H1 (cell line): ENCODE results near the gene PAAF1. TPM values are rescaled to one million over a fixed set of nuclear protein-coding genes. Genes with fewer than 3 reads are reported as not detected.

Source experiments
- JUND ChIP-seq: IDR thresholded peaks from 2 replicates; pipeline ENCODE4 v1.6.1; 2011; ENCODE audit warnings: mild to moderate bottlenecking, improper control_type of control experiment, low read length
- RFX5 ChIP-seq: IDR thresholded peaks from 2 replicates; pipeline ENCODE4 v1.6.1; 2011; ENCODE audit warnings: low read depth, low read length, improper control_type of control experiment, borderline replicate concordance
- polyA plus RNA-seq, 7 experiments: library from polyadenylated mRNA; depleted of rRNA in 3 of 7; stranded (reverse) in 5 of 7; unstranded in 2 of 7; fragments of >200 nt in 5 of 7; fragments of 200-250 nt in 2 of 7; gene quantifications; 1 replicate in 5 of 7; 2 replicates in 1 of 7; 4 replicates in 1 of 7; pipeline versions ENCODE4 v1.2.1 to v1.2.3, GENCODE V29; 2011 to 2013; ENCODE audit warnings: missing spikeins in 2 of 7, mixed read lengths in 2 of 7
- total RNA-seq: library from RNA; stranded (reverse); fragmentation: NEBNext Ultra II Directional; extraction: Animal tissue kit (Norgen Biotek cat#: 25700); gene quantifications from 2 replicates; pipeline ENCODE4 v1.2.1, GENCODE V29; 2021
- TF ChIP-seq, protein P1 (sequence below): fragments of 300-600 bp; sonication (generic); IDR thresholded peaks from 2 replicates; pipeline ENCODE4 v1.7.1; 2012; ENCODE audit warnings: low read length, moderate library complexity, mild to moderate bottlenecking, inconsistent platforms; ENCODE audit not compliant: insufficient replicate concordance

PAAF1 gene
- total and polyA plus RNA-seq, 2 of the 8 experiments (the other 6 are each of a cell fraction or from before 2014, with no cell fraction given): 24.4 to 28.8 TPM

- TF ChIP-seq, protein P1, sequence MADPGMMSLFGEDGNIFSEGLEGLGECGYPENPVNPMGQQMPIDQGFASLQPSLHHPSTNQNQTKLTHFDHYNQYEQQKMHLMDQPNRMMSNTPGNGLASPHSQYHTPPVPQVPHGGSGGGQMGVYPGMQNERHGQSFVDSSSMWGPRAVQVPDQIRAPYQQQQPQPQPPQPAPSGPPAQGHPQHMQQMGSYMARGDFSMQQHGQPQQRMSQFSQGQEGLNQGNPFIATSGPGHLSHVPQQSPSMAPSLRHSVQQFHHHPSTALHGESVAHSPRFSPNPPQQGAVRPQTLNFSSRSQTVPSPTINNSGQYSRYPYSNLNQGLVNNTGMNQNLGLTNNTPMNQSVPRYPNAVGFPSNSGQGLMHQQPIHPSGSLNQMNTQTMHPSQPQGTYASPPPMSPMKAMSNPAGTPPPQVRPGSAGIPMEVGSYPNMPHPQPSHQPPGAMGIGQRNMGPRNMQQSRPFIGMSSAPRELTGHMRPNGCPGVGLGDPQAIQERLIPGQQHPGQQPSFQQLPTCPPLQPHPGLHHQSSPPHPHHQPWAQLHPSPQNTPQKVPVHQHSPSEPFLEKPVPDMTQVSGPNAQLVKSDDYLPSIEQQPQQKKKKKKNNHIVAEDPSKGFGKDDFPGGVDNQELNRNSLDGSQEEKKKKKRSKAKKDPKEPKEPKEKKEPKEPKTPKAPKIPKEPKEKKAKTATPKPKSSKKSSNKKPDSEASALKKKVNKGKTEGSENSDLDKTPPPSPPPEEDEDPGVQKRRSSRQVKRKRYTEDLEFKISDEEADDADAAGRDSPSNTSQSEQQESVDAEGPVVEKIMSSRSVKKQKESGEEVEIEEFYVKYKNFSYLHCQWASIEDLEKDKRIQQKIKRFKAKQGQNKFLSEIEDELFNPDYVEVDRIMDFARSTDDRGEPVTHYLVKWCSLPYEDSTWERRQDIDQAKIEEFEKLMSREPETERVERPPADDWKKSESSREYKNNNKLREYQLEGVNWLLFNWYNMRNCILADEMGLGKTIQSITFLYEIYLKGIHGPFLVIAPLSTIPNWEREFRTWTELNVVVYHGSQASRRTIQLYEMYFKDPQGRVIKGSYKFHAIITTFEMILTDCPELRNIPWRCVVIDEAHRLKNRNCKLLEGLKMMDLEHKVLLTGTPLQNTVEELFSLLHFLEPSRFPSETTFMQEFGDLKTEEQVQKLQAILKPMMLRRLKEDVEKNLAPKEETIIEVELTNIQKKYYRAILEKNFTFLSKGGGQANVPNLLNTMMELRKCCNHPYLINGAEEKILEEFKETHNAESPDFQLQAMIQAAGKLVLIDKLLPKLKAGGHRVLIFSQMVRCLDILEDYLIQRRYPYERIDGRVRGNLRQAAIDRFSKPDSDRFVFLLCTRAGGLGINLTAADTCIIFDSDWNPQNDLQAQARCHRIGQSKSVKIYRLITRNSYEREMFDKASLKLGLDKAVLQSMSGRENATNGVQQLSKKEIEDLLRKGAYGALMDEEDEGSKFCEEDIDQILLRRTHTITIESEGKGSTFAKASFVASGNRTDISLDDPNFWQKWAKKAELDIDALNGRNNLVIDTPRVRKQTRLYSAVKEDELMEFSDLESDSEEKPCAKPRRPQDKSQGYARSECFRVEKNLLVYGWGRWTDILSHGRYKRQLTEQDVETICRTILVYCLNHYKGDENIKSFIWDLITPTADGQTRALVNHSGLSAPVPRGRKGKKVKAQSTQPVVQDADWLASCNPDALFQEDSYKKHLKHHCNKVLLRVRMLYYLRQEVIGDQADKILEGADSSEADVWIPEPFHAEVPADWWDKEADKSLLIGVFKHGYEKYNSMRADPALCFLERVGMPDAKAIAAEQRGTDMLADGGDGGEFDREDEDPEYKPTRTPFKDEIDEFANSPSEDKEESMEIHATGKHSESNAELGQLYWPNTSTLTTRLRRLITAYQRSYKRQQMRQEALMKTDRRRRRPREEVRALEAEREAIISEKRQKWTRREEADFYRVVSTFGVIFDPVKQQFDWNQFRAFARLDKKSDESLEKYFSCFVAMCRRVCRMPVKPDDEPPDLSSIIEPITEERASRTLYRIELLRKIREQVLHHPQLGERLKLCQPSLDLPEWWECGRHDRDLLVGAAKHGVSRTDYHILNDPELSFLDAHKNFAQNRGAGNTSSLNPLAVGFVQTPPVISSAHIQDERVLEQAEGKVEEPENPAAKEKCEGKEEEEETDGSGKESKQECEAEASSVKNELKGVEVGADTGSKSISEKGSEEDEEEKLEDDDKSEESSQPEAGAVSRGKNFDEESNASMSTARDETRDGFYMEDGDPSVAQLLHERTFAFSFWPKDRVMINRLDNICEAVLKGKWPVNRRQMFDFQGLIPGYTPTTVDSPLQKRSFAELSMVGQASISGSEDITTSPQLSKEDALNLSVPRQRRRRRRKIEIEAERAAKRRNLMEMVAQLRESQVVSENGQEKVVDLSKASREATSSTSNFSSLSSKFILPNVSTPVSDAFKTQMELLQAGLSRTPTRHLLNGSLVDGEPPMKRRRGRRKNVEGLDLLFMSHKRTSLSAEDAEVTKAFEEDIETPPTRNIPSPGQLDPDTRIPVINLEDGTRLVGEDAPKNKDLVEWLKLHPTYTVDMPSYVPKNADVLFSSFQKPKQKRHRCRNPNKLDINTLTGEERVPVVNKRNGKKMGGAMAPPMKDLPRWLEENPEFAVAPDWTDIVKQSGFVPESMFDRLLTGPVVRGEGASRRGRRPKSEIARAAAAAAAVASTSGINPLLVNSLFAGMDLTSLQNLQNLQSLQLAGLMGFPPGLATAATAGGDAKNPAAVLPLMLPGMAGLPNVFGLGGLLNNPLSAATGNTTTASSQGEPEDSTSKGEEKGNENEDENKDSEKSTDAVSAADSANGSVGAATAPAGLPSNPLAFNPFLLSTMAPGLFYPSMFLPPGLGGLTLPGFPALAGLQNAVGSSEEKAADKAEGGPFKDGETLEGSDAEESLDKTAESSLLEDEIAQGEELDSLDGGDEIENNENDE: no peak
- TF ChIP-seq RFX5 (no peak), JUND (no peak)
Observed at GRCh38 chr11:73977856-73978519, 101.2 kb downstream of the PAAF1 start (continued).
